ENCODE measurements around the gene ACBD6.

The ACBD6 gene

DNA sequence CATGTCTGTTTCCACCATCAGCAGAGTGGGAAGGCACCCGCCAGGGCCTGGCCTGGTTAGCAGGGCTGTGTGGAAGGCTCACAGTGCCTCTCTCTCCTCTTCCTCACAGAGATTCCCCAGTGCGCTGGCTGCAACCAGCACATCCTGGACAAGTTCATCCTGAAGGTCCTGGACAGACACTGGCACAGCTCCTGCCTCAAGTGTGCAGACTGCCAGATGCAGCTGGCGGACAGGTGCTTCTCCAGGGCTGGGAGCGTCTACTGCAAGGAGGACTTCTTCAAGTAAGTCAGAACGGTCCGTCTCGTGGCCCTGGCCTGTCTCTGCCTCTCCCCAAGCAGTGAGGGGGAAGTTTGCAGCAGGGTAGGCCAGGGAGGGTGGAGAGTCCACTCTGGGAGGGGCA lies 254.2 kb downstream of the ACBD6 start:
- no peaks in the 10 kb centered on the region for H3K36me3 ChIP-seq (ENCODE audit: control insufficient read depth, insufficient read depth, low read length)
- H3K27me3 ChIP-seq (ENCODE audit: control insufficient read depth, insufficient read depth, low read length): no peaks in the 10 kb centered on the region
- no peak overlapping the region for H3K27ac ChIP-seq (ENCODE audit: low read depth, low read length)
- no peak overlapping the region for H3K9ac ChIP-seq (ENCODE audit: low read depth, low read length)
- no peak overlapping the region for H3K4me3 ChIP-seq (ENCODE audit: low read depth, low read length)
- peaks cover 30% of the 10 kb centered on the region for H3K4me1 ChIP-seq (ENCODE audit: control insufficient read depth, insufficient read depth, low read length)
- no peaks in the 10 kb centered on the region for H3K9me3 ChIP-seq (ENCODE audit: control insufficient read depth, insufficient read depth, low read length)

DNA sequence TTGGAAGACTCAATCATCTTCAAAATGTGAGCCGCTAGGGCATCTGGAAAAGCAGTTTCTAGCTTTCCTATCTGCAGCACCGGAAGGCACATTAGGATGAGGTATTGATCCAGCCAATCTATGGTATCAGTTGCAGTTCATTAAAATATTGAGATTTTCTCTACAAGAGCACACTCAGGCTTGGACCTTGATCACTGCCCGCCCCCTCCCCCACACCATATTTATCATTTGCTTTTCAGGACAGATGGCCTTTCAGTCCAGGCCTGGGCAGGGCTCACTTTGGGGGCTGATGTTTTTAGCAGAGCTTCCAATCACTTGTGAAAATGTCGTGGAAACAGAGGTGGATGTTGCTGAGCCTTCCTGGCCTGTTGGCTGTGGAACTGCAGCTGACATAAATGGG lies 254.8 kb downstream of the ACBD6 start:
- Histone ChIP-seq H3K4me3 (ENCODE audit: low read depth, low read length) (no peak overlapping the region), H3K4me1 (ENCODE audit: control insufficient read depth, insufficient read depth, low read length) (peaks cover 36% of the 10 kb centered on the region), H3K27me3 (ENCODE audit: control insufficient read depth, insufficient read depth, low read length) (no peaks in the 10 kb centered on the region), H3K9ac (ENCODE audit: low read depth, low read length) (no peak overlapping the region), H3K36me3 (ENCODE audit: control insufficient read depth, insufficient read depth, low read length) (no peaks in the 10 kb centered on the region), H3K27ac (ENCODE audit: low read depth, low read length) (no peak overlapping the region), H3K9me3 (ENCODE audit: control insufficient read depth, insufficient read depth, low read length) (no peaks in the 10 kb centered on the region)

DNA sequence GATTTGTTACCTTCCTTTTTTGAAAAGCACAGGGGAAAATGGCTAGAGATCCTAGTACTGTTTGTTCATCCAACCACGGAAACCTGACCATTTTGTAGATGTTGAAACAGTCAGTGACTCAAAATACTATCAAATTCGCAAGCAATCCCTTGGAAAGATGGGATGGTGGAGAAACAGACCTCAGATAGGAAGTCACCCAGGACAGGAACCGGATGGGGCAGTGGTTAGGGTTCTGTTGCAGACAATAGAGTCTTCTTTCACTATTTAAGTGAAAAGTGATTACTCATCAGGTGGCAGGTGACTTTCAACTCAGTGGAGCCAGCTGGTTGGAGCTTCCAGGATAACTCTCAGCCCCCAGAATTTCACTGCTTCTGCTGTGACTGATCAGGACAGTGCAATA lies 255.3 kb downstream of the ACBD6 start:
- no peak overlapping the region for H3K27ac ChIP-seq (ENCODE audit: low read depth, low read length)
- no peaks in the 10 kb centered on the region for H3K9me3 ChIP-seq (ENCODE audit: control insufficient read depth, insufficient read depth, low read length)
- no peaks in the 10 kb centered on the region for H3K27me3 ChIP-seq (ENCODE audit: control insufficient read depth, insufficient read depth, low read length)
- H3K4me1 ChIP-seq (ENCODE audit: control insufficient read depth, insufficient read depth, low read length): peaks cover 42% of the 10 kb centered on the region
- H3K36me3 ChIP-seq (ENCODE audit: control insufficient read depth, insufficient read depth, low read length): no peaks in the 10 kb centered on the region
- H3K9ac ChIP-seq (ENCODE audit: low read depth, low read length): no peak overlapping the region
- no peak overlapping the region for H3K4me3 ChIP-seq (ENCODE audit: low read depth, low read length)

DNA sequence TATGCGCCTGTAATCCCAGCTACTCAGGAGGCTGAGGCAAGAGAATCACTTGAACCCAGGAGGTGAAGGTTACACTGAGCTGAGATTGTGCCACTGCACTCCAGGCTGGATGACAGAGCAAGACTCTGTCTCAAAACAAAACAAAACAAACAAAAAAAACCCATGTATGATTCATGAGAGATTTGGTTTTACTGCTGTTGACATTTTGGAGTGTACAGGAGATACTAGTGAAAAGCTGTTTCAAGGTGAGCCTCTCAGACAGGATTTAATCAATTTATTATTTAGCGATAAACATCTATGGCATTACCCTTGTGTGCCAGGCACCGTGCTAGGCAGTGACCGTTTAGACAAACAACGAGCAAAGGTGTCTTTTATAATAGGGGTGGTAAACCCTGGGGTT lies 255.8 kb downstream of the ACBD6 start:
- no peaks in the 10 kb centered on the region for H3K9me3 ChIP-seq (ENCODE audit: control insufficient read depth, insufficient read depth, low read length)
- no peak overlapping the region for H3K27ac ChIP-seq (ENCODE audit: low read depth, low read length)
- H3K4me3 ChIP-seq (ENCODE audit: low read depth, low read length): no peak overlapping the region
- peaks cover 42% of the 10 kb centered on the region for H3K4me1 ChIP-seq (ENCODE audit: control insufficient read depth, insufficient read depth, low read length)
- H3K27me3 ChIP-seq (ENCODE audit: control insufficient read depth, insufficient read depth, low read length): no peaks in the 10 kb centered on the region
- no peaks in the 10 kb centered on the region for H3K36me3 ChIP-seq (ENCODE audit: control insufficient read depth, insufficient read depth, low read length)
- H3K9ac ChIP-seq (ENCODE audit: low read depth, low read length): no peak overlapping the region

DNA sequence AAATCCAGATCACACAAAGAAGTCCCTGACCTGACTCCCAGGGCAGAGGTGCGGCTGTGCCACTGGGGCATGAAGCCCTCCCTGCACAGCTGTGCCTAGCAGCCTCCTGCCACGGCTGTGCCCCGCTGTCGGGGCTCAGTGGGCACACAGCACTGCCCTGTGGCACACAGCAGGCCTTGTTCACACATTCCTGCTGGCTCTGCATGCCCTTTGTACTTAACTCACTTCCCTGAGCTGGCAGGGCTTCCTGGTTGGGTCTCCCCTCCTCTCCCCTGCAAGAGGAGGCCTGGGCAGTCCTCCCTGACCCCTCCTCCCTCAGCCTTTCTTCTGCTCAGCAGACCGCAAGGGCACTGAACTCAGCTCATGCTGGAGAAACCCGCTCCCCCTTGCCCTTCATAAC lies 257.5 kb downstream of the ACBD6 start:
- Histone ChIP-seq H3K36me3 (ENCODE audit: control insufficient read depth, insufficient read depth, low read length) (no peaks in the 10 kb centered on the region), H3K9me3 (ENCODE audit: control insufficient read depth, insufficient read depth, low read length) (no peaks in the 10 kb centered on the region), H3K4me3 (ENCODE audit: low read depth, low read length) (no peak overlapping the region), H3K27ac (ENCODE audit: low read depth, low read length) (no peak overlapping the region), H3K4me1 (ENCODE audit: control insufficient read depth, insufficient read depth, low read length) (peaks cover 57% of the 10 kb centered on the region), H3K9ac (ENCODE audit: low read depth, low read length) (no peak overlapping the region), H3K27me3 (ENCODE audit: control insufficient read depth, insufficient read depth, low read length) (no peaks in the 10 kb centered on the region)

DNA sequence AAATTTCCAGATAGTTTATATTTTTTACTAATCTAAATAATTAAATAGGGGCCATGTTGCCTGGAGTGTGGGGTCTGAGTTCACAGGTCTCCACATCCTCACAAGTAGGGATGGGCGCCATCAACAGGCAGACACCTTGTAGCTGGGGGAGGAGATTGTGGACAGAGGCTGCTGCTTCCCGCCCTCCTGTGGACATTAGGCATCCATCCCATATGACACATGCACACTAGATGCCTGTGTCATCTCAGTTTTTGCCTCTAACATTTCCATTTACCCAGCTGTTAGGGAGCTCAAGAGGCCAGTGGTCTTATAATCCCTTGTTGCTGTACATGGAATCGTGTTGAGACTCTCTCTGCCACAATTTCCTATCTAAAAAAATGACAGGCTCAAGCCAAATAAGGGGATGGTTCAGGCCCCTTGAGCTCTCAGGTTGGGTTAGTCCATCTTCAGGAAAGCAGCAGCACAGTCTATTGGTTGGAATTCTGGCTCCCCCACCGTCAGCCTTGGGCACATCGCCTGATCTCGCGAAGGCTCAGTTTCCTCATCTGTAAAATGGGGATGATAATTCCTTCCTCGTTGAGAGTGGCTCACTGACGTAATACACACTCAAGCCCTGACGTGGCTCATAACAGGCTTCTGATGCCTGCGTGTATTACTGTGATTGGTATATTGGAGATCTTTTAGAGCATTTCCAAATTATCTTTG lies 258.7 kb downstream of the ACBD6 start:
- peaks cover 64% of the 10 kb centered on the region for H3K4me1 ChIP-seq (ENCODE audit: control insufficient read depth, insufficient read depth, low read length)
- no peak overlapping the region for H3K27ac ChIP-seq (ENCODE audit: low read depth, low read length)
- peaks cover 1% of the 10 kb centered on the region; the same call in 1 of the 2 replicates for H3K27me3 ChIP-seq (ENCODE audit: control insufficient read depth, insufficient read depth, low read length)
- H3K9me3 ChIP-seq (ENCODE audit: control insufficient read depth, insufficient read depth, low read length): no peaks in the 10 kb centered on the region
- no peak overlapping the region for H3K4me3 ChIP-seq (ENCODE audit: low read depth, low read length)
- H3K9ac ChIP-seq (ENCODE audit: low read depth, low read length): no peak overlapping the region
- no peaks in the 10 kb centered on the region for H3K36me3 ChIP-seq (ENCODE audit: control insufficient read depth, insufficient read depth, low read length)

DNA sequence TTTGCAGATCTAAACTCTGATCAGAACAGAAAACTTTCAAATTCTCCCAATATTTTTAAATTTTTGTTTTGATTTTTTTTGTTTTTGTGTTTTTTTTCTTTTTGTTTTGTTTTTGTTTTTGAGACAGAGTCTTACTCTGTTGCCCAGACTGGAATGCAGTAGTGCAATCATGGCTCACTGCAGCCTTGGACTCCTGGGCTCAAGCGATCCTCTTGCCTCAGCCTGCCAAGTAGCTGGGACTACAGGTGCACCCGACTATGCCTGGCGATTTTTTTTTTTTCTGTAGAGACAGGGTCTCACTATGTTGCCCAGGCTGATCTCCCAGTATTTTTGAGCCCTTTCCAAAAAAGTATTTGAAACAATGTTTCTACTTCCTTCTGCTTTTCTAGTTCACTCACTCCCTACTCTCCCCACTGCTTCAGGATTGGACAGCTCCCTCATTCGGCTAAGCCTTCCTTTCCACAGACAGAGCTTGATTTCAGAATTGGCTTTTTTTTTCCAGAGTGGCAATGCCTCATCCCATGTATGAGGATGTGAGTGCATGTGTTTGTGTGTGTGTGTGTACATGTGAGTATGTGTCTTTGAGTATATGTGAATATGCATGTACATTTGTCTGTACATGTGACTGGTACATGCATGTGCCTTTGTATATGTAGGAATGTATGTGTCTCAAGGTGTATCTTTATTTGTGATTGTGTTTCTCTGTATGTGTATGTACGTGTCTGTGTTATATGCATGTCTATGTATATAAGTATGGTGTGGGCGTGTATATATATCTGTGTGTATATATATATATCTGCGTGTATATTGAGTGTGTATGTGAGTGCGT lies 260.4 kb downstream of the ACBD6 start:
- Histone ChIP-seq H3K9ac (ENCODE audit: low read depth, low read length) (no peak overlapping the region), H3K4me1 (ENCODE audit: control insufficient read depth, insufficient read depth, low read length) (peaks cover 69% of the 10 kb centered on the region), H3K9me3 (ENCODE audit: control insufficient read depth, insufficient read depth, low read length) (no peaks in the 10 kb centered on the region), H3K36me3 (ENCODE audit: control insufficient read depth, insufficient read depth, low read length) (no peaks in the 10 kb centered on the region), H3K4me3 (ENCODE audit: low read depth, low read length) (no peak overlapping the region), H3K27me3 (ENCODE audit: control insufficient read depth, insufficient read depth, low read length) (peaks cover 19% of the 10 kb centered on the region), H3K27ac (ENCODE audit: low read depth, low read length) (no peak overlapping the region)

DNA sequence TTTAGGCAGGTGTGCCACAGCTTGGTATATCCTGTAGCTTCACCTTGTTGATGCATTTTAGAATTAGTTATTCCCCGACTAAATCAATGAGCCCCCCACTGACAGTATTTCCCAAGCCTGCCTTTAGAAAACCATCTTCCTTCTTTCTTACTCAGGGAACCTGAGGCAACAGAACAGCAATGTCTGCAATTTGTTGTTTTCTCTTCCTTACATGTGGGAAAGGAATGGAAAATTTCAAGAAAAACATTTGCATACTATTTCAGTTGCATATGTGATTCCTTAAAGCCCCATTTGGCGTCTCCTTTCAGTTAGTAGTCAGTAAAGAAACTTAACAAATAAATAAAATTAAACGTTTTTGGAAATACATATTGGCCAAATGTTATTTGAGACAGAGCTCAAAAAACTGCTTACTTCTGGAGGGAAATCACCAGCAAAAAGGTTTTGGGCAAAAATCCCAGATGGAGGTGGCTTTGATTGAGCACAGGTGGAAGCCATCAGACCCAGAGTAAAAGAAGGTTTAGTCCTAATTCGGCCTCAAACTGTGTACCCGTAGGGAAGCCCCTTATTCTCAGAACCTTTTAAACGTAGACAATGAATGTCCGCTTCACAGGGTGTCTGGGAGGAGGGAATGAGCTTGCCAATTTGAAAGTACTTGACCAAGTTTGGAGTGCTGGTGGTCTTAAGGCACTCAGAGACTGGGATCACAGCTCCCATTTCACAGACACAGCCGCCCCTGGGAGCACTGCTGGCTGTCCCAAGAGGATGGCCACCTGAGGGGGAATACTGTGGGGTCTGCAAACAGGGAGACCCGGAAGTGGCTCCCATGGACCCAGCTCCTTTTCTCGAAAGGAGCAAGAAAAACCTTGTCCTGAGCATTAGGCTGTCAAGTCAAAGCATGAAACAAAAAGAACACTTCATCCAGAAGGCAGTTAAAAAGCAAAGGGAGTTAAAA lies 263.0 kb downstream of the ACBD6 start:
- peak overlapping the region; percentile 46 for H3K9ac ChIP-seq (ENCODE audit: low read depth, low read length)
- peaks cover 82% of the 10 kb centered on the region for H3K4me1 ChIP-seq (ENCODE audit: control insufficient read depth, insufficient read depth, low read length)

DNA sequence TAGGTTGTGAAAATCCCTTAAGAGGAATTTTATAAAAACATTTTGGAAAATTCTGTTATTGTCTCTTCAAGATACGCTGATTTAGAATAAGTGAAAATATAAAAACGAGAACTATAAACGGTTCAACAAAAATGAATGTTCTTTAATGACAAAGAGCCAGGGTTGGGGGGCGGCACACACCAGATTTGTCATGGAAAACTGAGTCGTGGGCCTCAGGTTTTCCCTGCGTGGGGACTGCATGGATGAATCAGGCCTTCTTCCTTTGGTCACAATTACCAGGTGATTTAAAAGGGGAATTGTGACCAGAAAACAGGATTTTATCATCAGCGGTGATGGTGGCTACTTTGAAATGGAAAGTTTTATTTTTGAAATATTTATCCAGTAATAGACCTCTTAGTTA lies 263.7 kb downstream of the ACBD6 start:
- H3K9me3 ChIP-seq (ENCODE audit: control insufficient read depth, insufficient read depth, low read length): no peaks in the 10 kb centered on the region
- H3K27ac ChIP-seq (ENCODE audit: low read depth, low read length): peak overlapping the region; percentile 92
- no peaks in the 10 kb centered on the region for H3K36me3 ChIP-seq (ENCODE audit: control insufficient read depth, insufficient read depth, low read length)
- H3K9ac ChIP-seq (ENCODE audit: low read depth, low read length): peak overlapping the region; percentile 15; the same call in 1 of the 2 replicates
- H3K4me3 ChIP-seq (ENCODE audit: low read depth, low read length): peak overlapping the region; percentile 46
- peaks cover 79% of the 10 kb centered on the region for H3K4me1 ChIP-seq (ENCODE audit: control insufficient read depth, insufficient read depth, low read length)
- H3K27me3 ChIP-seq (ENCODE audit: control insufficient read depth, insufficient read depth, low read length): peaks cover 51% of the 10 kb centered on the region

More for the DNA sequence above, 263.0 kb downstream of the ACBD6 start:
- peak overlapping the region; percentile 46 for H3K4me3 ChIP-seq (ENCODE audit: low read depth, low read length)
- no peaks in the 10 kb centered on the region for H3K9me3 ChIP-seq (ENCODE audit: control insufficient read depth, insufficient read depth, low read length)
- no peaks in the 10 kb centered on the region for H3K36me3 ChIP-seq (ENCODE audit: control insufficient read depth, insufficient read depth, low read length)
- peak overlapping the region; percentile 92 for H3K27ac ChIP-seq (ENCODE audit: low read depth, low read length)
- peaks cover 44% of the 10 kb centered on the region for H3K27me3 ChIP-seq (ENCODE audit: control insufficient read depth, insufficient read depth, low read length)

All from HUES48 (cell line).